Sigmoid colon (tissue), 4 donors: ENCODE results near the gene ATG9B.

Source experiments
- CTCF ChIP-seq, 4 experiments: fragments of 450-650 bp in 3 of 4; fragments of 200-600 bp in 1 of 4; IDR thresholded peaks; one replicate each; pipeline ENCODE4 v1.5.1; 2016 to 2019; ENCODE audit warnings: antibody characterized with exemption in 4 of 4, mild to moderate bottlenecking in 3 of 4, moderate library complexity in 2 of 4
- POLR2A ChIP-seq, 2 donors: fragments of 450-650 bp; IDR thresholded peaks; one replicate each; pipeline ENCODE4 v1.6.1; 2016; ENCODE audit warnings: antibody characterized with exemption in 2 of 2, mild to moderate bottlenecking in 2 of 2, moderate library complexity in 2 of 2
- POLR2AphosphoS5 ChIP-seq, 4 donors: sonication (generic); formaldehyde crosslinking; IDR thresholded peaks; one replicate each; pipeline ENCODE4 v1.6.1; 2017; ENCODE audit warnings: antibody characterized with exemption in 4 of 4

- TF ChIP-seq POLR2AphosphoS5 (IDR thresholded peaks at IDR 0.05) = no peak
- TF ChIP-seq CTCF (IDR thresholded peaks at IDR 0.05) = no peak
- no peak for TF ChIP-seq POLR2A (IDR thresholded peaks at IDR 0.05)
Measured at GRCh38 chr7:150997075-150997511, 27.2 kb downstream of the ATG9B start.
